ENCODE data around the gene DENND4C. TPM values are rescaled to one million over a fixed set of nuclear protein-coding genes. Genes with fewer than 3 reads are reported as not detected.
A peak's percentile ranks its signal among the peaks of the same experiment; 100 is the strongest.

DENND4C gene
- total and polyA plus RNA-seq, 12 donors: 5.0 to 81.6 (median 46.7) TPM

GRCh38 chr9:19221326-19221725, 9.2 kb upstream of the DENND4C start:
- peaks cover 0 to 3% of the 10 kb centered on the region in 2 donors for H3K4me1 ChIP-seq (replicated peaks in 1 of 2)
- 74 to 83% (median 82%) methylated on average over 10 of the region's 10 CpGs for WGBS, 4 donors
- intact Hi-C loops (cut with DNase I): no loop called here
- DNase-seq: no peak
- H3K36me3 ChIP-seq (replicated peaks in 1 of 2): no peaks in the 10 kb centered on the region
- no peaks in the 10 kb centered on the region for H3K27me3 ChIP-seq
- H3K4me3 ChIP-seq: no peak overlapping the region
- no peak overlapping the region for H3K27ac ChIP-seq
- TF ChIP-seq CTCF (IDR thresholded peaks at IDR 0.05) (no peak), POLR2A (IDR thresholded peaks at IDR 0.05) (no peak)
- no peaks in the 10 kb centered on the region for H3K9me3 ChIP-seq (replicated peaks in 1 of 3)

GRCh38 chr9:19223724-19224123, 6.8 kb upstream of the DENND4C start:
- Histone ChIP-seq H3K4me1 (replicated peaks in 1 of 2) (no peaks in the 10 kb centered on the region), H3K27me3 (no peaks in the 10 kb centered on the region), H3K9me3 (replicated peaks in 1 of 3) (no peaks in the 10 kb centered on the region), H3K36me3 (replicated peaks in 1 of 2) (no peaks in the 10 kb centered on the region), H3K27ac (no peak overlapping the region), H3K4me3 (no peak overlapping the region)
- DNase-seq: no peak
- WGBS, 4 donors: 74 to 79% (median 78%) methylated on average over 4 of the region's 4 CpGs
- intact Hi-C loops (cut with DNase I): no loop called here
- no peak for TF ChIP-seq POLR2A (IDR thresholded peaks at IDR 0.05)
- no peak for TF ChIP-seq CTCF (IDR thresholded peaks at IDR 0.05)

DNA sequence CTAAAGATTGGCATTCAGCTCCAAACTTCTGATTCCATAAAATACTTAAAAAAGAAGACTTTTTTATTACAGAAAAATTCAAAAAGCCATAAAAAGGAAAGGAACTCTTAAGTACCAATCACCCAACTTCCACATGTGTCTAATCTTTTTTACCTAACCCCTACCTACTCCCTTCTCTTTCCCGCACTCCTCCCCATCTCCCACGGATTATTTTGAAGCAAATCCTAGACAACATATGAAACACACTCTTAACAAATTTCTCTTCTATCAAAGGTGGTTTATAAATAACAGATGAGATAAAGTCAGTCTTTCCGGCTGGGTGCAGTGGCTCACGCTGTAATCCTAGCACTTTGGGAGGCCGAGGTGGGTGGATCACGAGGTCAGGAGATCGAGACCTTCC, 5.9 kb upstream of the DENND4C start:
- Histone ChIP-seq H3K27me3 (no peaks in the 10 kb centered on the region), H3K4me1 (replicated peaks in 1 of 2) (peaks cover 0 to 5% of the 10 kb centered on the region in 2 donors), H3K27ac (no peak overlapping the region), H3K9me3 (replicated peaks in 1 of 3) (no peaks in the 10 kb centered on the region), H3K36me3 (replicated peaks in 1 of 2) (no peaks in the 10 kb centered on the region), H3K4me3 (no peak overlapping the region)
- 94 to 97% (median 96%) methylated on average over 7 of the region's 7 CpGs for WGBS, 4 donors
- no peak for DNase-seq
- intact Hi-C loops (cut with DNase I): no loop called here
- TF ChIP-seq POLR2A (IDR thresholded peaks at IDR 0.05): no peak
- no peak for TF ChIP-seq CTCF (IDR thresholded peaks at IDR 0.05)

- H3K27ac ChIP-seq: peak overlapping the region; percentile 85 to 99 (median 99)
- H3K4me3 ChIP-seq: peak overlapping the region in 3 of 4 donors; percentile 65 to 100 (median 97)
- peak in 6 of 7 donors; percentile 68 to 82 (median 72) for DNase-seq
- no peaks in the 10 kb centered on the region for H3K36me3 ChIP-seq (replicated peaks in 1 of 2)
- no peaks in the 10 kb centered on the region for H3K9me3 ChIP-seq (replicated peaks in 1 of 3)
- intact Hi-C loops (cut with DNase I): no loop called here
- peaks cover 7 to 30% of the 10 kb centered on the region in 2 donors for H3K4me1 ChIP-seq (replicated peaks in 1 of 2)
- WGBS, 4 donors: 2 to 4% (median 2%) methylated on average over 20 to 41 of the region's 41 CpGs
- H3K27me3 ChIP-seq: no peaks in the 10 kb centered on the region
- peak in 1 of 6 experiments; percentile 4 for TF ChIP-seq CTCF (IDR thresholded peaks at IDR 0.05)
- no peak for TF ChIP-seq POLR2A (IDR thresholded peaks at IDR 0.05)
Measured at GRCh38 chr9:19229595-19230354, 718 bp upstream of the DENND4C start.
